IPS DF 4.7 (cell line): ENCODE data around the gene RYR2.
"Not testable (repeated sequence)": the region's sequence is repeated elsewhere in the genome, so short reads cannot be mapped to it uniquely, and the experiment has no call there.

ENCODE experiments used
- DNase-seq: peaks from one replicate; pipeline ENCODE4 v3.0.0-alpha.2; 2013; ENCODE audit warnings: low spot score; ENCODE audit errors: extremely low read depth

Gene RYR2

GRCh38 chr1:237838904-237839534 lies 797.0 kb downstream of the RYR2 start:
- no peak for DNase-seq

DNA sequence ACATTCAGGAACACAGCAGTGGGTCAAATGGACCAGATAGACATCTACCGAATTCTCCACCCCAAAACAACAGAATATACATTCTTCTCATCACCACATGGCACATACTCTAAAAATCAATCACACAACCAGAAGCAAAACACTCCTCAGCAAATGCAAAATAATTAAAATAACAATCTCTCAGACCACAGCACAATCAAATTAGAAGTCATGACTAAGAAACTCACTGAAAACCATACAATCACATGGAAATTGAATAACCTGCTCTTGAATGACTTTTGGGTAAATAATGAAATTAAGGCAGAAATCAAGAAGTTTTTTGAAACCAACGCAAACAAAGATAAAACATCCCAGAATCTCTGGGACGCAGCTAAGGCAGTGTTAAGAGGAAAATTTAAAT lies 799.5 kb downstream of the RYR2 start:
- DNase-seq = no peak

DNA sequence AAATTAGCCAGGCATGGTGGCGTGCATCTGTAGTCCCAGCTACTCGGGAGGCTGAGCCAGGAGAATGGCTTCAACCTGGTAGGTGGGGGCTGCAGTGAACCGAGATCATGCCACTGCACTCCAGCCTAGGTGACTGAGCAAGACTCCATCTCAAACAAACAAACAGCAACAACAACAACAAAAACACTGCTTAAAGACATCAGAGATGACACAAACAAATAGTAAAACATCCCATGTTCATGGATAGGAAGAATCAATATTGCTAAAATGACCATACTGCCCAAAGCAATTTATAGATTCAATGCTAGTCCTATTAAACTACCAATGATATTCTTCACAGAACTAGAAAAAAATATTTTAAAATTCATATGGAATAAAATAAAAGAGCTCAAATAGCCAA lies 801.5 kb downstream of the RYR2 start:
- not testable (repeated sequence) for DNase-seq

- no peak for DNase-seq
Measured at GRCh38 chr1:237851210-237851845, 809.3 kb downstream of the RYR2 start.

- no peak for DNase-seq
Measured at GRCh38 chr1:237852342-237852741, 810.4 kb downstream of the RYR2 start.

DNA sequence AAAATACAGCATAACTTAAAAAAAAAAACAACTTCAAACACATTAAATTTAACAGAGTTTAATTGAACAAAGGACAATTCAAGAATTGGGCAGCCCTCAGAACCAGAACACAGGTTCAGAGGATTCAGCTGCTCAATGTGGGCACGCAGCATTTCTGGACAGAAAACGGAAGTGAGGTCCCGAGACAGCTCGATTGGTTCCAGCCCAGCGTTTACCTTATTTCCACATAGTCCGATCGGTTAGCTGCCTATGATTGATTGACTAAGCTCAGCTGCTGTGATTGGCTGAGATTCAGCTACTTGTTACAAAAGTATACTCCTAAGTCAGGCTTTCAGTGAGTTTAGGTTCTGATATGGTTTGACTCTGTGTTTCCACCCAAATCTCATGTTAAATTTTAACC lies 815.5 kb downstream of the RYR2 start:
- no peak for DNase-seq

GRCh38 chr1:237858992-237859391 lies 817.0 kb downstream of the RYR2 start:
- DNase-seq = no peak

DNA sequence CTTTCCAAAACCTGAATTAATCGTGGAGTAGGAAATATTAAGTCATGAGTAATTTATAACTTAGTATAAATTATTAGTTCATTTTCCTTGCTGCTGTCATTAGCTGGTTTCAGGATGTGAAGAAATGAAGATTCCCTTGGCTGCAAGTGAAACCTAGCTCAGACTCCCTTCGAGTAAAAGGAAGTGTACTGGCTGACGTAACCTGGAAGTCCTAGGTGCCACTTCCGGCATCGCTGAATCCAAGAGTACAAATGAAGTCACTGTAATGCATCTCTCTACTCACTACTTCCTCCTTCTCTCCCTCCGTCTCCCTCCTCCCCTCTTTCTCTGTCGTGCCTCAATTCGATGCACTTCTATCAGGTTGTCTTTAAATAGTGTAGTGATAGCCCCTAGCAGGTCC lies 820.0 kb downstream of the RYR2 start:
- DNase-seq = no peak

DNA sequence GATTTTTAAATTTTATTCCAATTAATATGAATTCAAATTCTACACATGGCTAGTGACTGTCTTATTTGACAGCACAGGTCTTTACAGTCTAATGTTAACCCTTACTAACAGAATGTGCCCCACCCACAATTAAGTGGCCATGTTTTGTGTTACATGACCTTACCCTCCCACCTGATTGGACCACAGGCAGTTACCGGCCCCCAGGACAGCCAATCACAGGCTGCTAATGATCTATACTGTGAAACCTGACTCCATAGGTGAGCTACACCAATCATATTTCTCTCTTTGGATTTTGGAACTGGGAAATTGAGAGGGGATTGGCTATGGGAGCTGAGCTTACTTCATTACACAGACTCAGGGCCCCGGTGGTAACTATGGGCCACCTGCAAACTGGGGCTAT lies 821.2 kb downstream of the RYR2 start:
- DNase-seq = no peak

GRCh38 chr1:237864338-237865244 lies 822.6 kb downstream of the RYR2 start:
- DNase-seq = no peak

GRCh38 chr1:237867380-237867888 lies 825.5 kb downstream of the RYR2 start:
- DNase-seq = no peak

GRCh38 chr1:237868817-237869600 lies 827.0 kb downstream of the RYR2 start:
- DNase-seq = no peak

GRCh38 chr1:237873487-237874211 lies 831.7 kb downstream of the RYR2 start:
- DNase-seq = peak; percentile 64

- DNase-seq = no peak
Measured at GRCh38 chr1:237875291-237875690, 833.3 kb downstream of the RYR2 start.

DNA sequence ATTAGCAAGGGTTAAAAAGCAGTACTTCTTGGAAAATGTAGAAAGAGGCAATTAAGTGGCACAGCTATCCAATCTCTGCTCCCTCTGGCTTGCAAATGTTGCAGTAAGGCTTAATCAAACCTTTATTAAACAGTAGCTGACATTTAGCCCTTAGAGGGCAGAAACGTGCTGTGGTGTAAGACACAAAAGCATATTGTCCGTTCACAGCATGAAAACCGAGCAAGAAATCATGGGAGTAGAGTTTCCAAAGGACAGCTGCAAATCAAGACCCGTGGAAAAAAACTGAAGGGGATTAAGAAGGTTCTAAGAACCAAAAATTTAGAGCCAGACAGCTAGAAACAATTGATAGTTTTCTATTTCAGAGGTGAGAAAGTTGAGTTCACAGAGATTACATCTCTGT lies 835.6 kb downstream of the RYR2 start:
- no peak for DNase-seq

DNA sequence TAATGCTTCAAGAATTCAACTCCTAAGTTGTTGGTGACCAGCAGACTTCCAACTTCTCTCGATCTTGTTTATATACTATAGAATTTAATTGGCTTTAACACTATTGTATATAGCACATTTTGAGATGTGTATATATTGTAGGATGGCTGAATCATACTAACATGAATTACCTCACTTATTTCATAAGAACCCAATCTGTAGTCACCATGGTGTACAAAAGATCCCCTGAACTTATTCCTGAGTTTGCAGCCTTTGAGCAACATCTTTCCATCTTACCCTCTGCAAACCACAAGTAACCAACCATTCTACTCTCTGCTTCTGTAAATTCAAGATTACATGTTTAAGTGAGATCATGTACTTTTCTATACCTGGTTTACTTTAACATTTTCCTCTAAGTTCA lies 836.4 kb downstream of the RYR2 start:
- no peak for DNase-seq

DNA sequence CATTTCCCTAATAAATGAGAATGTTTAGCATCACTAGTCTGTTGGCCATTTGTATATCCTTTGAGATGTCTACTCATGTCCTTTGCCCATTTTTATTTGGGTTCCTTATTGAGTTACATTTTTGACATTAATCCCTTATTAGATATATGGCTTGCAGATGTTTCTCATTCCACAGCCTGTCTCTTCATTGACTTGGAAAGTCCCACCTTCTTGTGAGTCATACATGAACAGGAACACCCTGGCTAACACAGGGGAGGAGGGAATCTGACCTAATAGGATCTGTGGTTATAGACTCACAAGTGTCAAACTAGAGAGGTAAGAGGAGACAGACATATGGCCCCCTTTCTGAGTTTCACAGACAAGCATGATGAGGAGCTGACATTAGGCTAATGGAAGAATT lies 837.2 kb downstream of the RYR2 start:
- no peak for DNase-seq
